ENCODE results near the gene ECHS1.

GRCh38 chr10:133327651-133328357 lies 45.4 kb downstream of the ECHS1 start:
- no peak for TF ChIP-seq REST (tag by site-specific recombination; IDR thresholded peaks at IDR 0.05)
- TF ChIP-seq ZNF792 (tag by site-specific recombination; IDR thresholded peaks at IDR 0.05), result no peak
- no peak for TF ChIP-seq ZNF184 (tag by site-specific recombination; IDR thresholded peaks at IDR 0.05)
- TF ChIP-seq CTCF (tag by site-specific recombination; IDR thresholded peaks at IDR 0.05), result no peak
- no peak for TF ChIP-seq ZBTB26 (tag by site-specific recombination; optimal IDR thresholded peaks at IDR 0.05)
- no peak for TF ChIP-seq ZNF488 (tag by site-specific recombination; IDR thresholded peaks at IDR 0.05)
- no peak for TF ChIP-seq SCRT2 (tag by site-specific recombination; IDR thresholded peaks at IDR 0.05)
- TF ChIP-seq ZNF48 (tag by site-specific recombination; IDR thresholded peaks at IDR 0.05), result no peak
- TF ChIP-seq ZNF549 (tag by site-specific recombination; IDR thresholded peaks at IDR 0.05), result no peak
- TF ChIP-seq TCF7L2 (IDR thresholded peaks at IDR 0.05; ENCODE audit: borderline replicate concordance, low read depth, low read length), result no peak
